HepG2 (cell line): ENCODE results near the gene SLC8A2. TPM values are rescaled to one million over a fixed set of nuclear protein-coding genes. Genes with fewer than 3 reads are reported as not detected.

ENCODE experiments used
- GATAD1 ChIP-seq: IDR thresholded peaks from 2 replicates; pipeline ENCODE4 v1.6.1; 2016; ENCODE audit warnings: missing genetic modification reagents, missing compliant biosample characterization
- HOXD1 ChIP-seq: sonication (generic); formaldehyde crosslinking; IDR thresholded peaks from 2 replicates; pipeline ENCODE4 v1.5.0; 2020; ENCODE audit warnings: missing genetic modification reagents
- KDM2A ChIP-seq: sonication (generic); formaldehyde crosslinking; IDR thresholded peaks from 2 replicates; pipeline ENCODE4 v1.4.0; 2020; ENCODE audit warnings: low read depth, missing genetic modification reagents, borderline replicate concordance
- NFYC ChIP-seq: IDR thresholded peaks from 2 replicates; pipeline ENCODE4 v1.6.1; 2016; ENCODE audit warnings: missing genetic modification reagents, missing compliant biosample characterization
- POGZ ChIP-seq: sonication (generic); formaldehyde crosslinking; IDR thresholded peaks from 2 replicates; pipeline ENCODE4 v1.4.0; 2020; ENCODE audit warnings: mild to moderate bottlenecking, missing genetic modification reagents
- PPARG ChIP-seq: conservative IDR thresholded peaks from 2 replicates; pipeline ENCODE4 v1.6.1; 2016; ENCODE audit warnings: missing biosample characterization, missing genetic modification reagents
- SATB2 ChIP-seq: sonication (generic); formaldehyde crosslinking; IDR thresholded peaks from 2 replicates; pipeline ENCODE4 v1.5.0; 2020; ENCODE audit warnings: missing genetic modification reagents
- ZNF329 ChIP-seq: sonication (generic); formaldehyde crosslinking; IDR thresholded peaks from 2 replicates; pipeline ENCODE4 v1.9.0; 2021; ENCODE audit warnings: low read depth, mild to moderate bottlenecking, missing genetic modification reagents
- ZNF678 ChIP-seq: sonication (generic); formaldehyde crosslinking; IDR thresholded peaks from 2 replicates; pipeline ENCODE4 v1.4.0; 2020; ENCODE audit warnings: mild to moderate bottlenecking, missing genetic modification reagents
- ZNF746 ChIP-seq: sonication (generic); formaldehyde crosslinking; IDR thresholded peaks from 2 replicates; pipeline ENCODE4 v1.8.0; 2022; ENCODE audit warnings: mild to moderate bottlenecking, missing genetic modification reagents
- polyA plus RNA-seq, 8 experiments: library from polyadenylated mRNA; depleted of rRNA in 3 of 8; stranded (reverse) in 7 of 8; unstranded in 1 of 8; fragments of >200 nt; fragmentation: Illumina TruSeq in 4 of 8; extraction: Trizol in 4 of 8; gene quantifications; 2 replicates each; pipeline versions ENCODE4 v1.2.1 to v1.2.3, GENCODE V29; 2011 to 2016; ENCODE audit warnings: low read depth in 4 of 8, missing spikeins in 1 of 8, mixed read lengths in 1 of 8; ENCODE audit not compliant: insufficient read depth in 1 of 8
- total RNA-seq, 5 experiments: library from RNA; depleted of rRNA; stranded (reverse); fragments of >200 nt; fragmentation: Illumina TruSeq; extraction: Trizol; gene quantifications; 2 replicates each; pipeline ENCODE4 v1.2.3, GENCODE V29; 2016; ENCODE audit warnings: low read depth in 1 of 5
- TF ChIP-seq, protein P1 (sequence below): sonication (generic); formaldehyde crosslinking; IDR thresholded peaks from 2 replicates; pipeline ENCODE4 v1.5.0; 2020; ENCODE audit warnings: mild to moderate bottlenecking, missing genetic modification reagents, borderline replicate concordance
- TF ChIP-seq, protein P2 (sequence below): sonication (generic); formaldehyde crosslinking; IDR thresholded peaks from 2 replicates; pipeline ENCODE4 v1.4.0; 2020; ENCODE audit warnings: missing genetic modification reagents, mild to moderate bottlenecking, borderline replicate concordance
- TF ChIP-seq, protein P3 (sequence below): sonication (generic); formaldehyde crosslinking; IDR thresholded peaks from 2 replicates; pipeline ENCODE4 v1.5.1; 2020; ENCODE audit warnings: mild to moderate bottlenecking, missing genetic modification reagents, moderate library complexity

The SLC8A2 gene
- total and polyA plus RNA-seq, 2 of the 13 experiments (the other 11 are each of a cell fraction or from before 2014, with no cell fraction given), result 0.02 TPM; not detected in 1

DNA sequence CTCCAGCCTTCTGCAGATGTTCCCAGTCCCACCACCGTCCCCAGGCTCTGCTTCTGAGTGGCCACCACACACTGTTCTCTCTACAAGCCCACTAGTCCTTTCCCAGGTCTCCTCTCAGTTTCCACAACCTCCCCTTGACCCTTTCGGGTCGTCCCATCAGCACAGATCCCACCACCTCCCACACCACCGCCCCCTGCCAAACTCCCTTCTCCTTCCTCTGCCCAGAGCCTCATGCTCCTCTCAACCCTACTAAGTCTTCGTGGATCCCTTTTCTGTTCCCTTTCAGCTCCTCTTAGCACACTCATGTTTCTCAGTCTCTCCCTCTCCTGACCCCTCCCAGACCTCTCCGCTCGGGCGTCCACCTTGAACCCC is 41.2 kb upstream of the SLC8A2 start (continued):
- TF ChIP-seq, protein P1, sequence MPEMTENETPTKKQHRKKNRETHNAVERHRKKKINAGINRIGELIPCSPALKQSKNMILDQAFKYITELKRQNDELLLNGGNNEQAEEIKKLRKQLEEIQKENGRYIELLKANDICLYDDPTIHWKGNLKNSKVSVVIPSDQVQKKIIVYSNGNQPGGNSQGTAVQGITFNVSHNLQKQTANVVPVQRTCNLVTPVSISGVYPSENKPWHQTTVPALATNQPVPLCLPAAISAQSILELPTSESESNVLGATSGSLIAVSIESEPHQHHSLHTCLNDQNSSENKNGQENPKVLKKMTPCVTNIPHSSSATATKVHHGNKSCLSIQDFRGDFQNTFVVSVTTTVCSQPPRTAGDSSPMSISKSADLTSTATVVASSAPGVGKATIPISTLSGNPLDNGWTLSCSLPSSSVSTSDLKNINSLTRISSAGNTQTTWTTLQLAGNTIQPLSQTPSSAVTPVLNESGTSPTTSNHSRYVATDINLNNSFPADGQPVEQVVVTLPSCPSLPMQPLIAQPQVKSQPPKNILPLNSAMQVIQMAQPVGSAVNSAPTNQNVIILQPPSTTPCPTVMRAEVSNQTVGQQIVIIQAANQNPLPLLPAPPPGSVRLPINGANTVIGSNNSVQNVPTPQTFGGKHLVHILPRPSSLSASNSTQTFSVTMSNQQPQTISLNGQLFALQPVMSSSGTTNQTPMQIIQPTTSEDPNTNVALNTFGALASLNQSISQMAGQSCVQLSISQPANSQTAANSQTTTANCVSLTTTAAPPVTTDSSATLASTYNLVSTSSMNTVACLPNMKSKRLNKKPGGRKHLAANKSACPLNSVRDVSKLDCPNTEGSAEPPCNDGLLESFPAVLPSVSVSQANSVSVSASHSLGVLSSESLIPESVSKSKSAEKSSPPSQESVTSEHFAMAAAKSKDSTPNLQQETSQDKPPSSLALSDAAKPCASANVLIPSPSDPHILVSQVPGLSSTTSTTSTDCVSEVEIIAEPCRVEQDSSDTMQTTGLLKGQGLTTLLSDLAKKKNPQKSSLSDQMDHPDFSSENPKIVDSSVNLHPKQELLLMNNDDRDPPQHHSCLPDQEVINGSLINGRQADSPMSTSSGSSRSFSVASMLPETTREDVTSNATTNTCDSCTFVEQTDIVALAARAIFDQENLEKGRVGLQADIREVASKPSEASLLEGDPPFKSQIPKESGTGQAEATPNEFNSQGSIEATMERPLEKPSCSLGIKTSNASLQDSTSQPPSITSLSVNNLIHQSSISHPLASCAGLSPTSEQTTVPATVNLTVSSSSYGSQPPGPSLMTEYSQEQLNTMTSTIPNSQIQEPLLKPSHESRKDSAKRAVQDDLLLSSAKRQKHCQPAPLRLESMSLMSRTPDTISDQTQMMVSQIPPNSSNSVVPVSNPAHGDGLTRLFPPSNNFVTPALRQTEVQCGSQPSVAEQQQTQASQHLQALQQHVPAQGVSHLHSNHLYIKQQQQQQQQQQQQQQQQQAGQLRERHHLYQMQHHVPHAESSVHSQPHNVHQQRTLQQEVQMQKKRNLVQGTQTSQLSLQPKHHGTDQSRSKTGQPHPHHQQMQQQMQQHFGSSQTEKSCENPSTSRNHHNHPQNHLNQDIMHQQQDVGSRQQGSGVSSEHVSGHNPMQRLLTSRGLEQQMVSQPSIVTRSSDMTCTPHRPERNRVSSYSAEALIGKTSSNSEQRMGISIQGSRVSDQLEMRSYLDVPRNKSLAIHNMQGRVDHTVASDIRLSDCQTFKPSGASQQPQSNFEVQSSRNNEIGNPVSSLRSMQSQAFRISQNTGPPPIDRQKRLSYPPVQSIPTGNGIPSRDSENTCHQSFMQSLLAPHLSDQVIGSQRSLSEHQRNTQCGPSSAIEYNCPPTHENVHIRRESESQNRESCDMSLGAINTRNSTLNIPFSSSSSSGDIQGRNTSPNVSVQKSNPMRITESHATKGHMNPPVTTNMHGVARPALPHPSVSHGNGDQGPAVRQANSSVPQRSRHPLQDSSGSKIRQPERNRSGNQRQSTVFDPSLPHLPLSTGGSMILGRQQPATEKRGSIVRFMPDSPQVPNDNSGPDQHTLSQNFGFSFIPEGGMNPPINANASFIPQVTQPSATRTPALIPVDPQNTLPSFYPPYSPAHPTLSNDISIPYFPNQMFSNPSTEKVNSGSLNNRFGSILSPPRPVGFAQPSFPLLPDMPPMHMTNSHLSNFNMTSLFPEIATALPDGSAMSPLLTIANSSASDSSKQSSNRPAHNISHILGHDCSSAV (CRISPR knock-in tag), result no peak
- TF ChIP-seq HOXD1 (CRISPR knock-in tag) (no peak), ZNF678 (CRISPR knock-in tag) (no peak), ZNF746 (CRISPR knock-in tag) (no peak), GATAD1 (CRISPR knock-in tag) (0 out of 2 replicates have a peak, but pooled peaks have one; percentile 25), POGZ (CRISPR knock-in tag) (no peak), NFYC (CRISPR knock-in tag) (peak; percentile 13; the same call in 1 of the 2 replicates), PPARG (CRISPR knock-in tag) (no peak), ZNF329 (CRISPR knock-in tag) (0 out of 2 replicates have a peak, but pooled peaks have one; percentile 6), KDM2A (CRISPR knock-in tag) (0 out of 2 replicates have a peak, but pooled peaks have one; percentile 19), SATB2 (CRISPR knock-in tag) (no peak)
- TF ChIP-seq, protein P2, sequence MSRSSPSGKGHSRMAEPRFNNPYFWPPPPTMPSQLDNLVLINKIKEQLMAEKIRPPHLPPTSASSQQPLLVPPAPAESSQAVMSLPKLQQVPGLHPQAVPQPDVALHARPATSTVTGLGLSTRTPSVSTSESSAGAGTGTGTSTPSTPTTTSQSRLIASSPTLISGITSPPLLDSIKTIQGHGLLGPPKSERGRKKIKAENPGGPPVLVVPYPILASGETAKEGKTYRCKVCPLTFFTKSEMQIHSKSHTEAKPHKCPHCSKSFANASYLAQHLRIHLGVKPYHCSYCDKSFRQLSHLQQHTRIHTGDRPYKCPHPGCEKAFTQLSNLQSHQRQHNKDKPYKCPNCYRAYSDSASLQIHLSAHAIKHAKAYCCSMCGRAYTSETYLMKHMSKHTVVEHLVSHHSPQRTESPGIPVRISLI, result no peak
- TF ChIP-seq, protein P3, sequence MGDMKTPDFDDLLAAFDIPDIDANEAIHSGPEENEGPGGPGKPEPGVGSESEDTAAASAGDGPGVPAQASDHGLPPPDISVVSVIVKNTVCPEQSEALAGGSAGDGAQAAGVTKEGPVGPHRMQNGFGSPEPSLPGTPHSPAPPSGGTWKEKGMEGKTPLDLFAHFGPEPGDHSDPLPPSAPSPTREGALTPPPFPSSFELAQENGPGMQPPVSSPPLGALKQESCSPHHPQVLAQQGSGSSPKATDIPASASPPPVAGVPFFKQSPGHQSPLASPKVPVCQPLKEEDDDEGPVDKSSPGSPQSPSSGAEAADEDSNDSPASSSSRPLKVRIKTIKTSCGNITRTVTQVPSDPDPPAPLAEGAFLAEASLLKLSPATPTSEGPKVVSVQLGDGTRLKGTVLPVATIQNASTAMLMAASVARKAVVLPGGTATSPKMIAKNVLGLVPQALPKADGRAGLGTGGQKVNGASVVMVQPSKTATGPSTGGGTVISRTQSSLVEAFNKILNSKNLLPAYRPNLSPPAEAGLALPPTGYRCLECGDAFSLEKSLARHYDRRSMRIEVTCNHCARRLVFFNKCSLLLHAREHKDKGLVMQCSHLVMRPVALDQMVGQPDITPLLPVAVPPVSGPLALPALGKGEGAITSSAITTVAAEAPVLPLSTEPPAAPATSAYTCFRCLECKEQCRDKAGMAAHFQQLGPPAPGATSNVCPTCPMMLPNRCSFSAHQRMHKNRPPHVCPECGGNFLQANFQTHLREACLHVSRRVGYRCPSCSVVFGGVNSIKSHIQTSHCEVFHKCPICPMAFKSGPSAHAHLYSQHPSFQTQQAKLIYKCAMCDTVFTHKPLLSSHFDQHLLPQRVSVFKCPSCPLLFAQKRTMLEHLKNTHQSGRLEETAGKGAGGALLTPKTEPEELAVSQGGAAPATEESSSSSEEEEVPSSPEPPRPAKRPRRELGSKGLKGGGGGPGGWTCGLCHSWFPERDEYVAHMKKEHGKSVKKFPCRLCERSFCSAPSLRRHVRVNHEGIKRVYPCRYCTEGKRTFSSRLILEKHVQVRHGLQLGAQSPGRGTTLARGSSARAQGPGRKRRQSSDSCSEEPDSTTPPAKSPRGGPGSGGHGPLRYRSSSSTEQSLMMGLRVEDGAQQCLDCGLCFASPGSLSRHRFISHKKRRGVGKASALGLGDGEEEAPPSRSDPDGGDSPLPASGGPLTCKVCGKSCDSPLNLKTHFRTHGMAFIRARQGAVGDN, result peak; percentile 27; the same call in 1 of the 2 replicates
